ENCODE data around the gene PARD3B. TPM values are rescaled to one million over a fixed set of nuclear protein-coding genes. Genes with fewer than 3 reads are reported as not detected.

PARD3B gene
- total and polyA plus RNA-seq, 3 donors from 2014 or later = 14.6 to 36.8 (median 29.6) TPM

DNA sequence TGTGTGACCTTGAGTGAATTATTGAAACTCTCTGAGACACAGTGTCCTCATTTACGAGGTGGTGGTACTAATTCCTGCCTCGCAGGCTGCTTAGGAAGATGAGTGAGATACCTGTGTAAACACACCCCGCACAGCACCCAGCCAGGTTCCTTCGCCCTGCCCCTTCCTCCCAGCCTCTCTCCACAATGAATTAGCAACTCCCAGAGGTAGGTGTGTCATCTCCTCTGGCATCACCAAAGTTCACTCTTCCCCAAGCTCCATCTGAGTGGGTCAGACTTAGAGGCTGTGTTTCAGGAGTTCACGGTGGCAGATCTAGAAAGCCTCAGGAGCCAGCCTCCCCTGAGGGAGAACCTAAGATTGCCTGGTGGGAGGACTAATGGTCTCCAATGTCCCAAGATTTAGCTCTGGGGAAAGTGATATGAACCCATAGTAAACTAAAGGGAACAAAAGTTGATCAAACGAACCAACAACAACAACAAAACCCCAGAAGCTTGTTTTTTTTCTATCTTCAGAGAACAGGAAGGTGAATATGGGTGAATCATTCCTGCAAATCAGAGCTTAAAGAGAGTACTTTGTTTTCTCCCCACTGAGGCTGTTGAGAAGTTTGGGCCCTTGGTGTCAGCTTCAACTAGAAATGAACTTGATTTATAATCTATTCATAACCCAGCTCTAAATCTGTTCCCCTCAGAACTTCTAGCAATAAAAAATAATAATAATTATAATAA lies 1092.7 kb downstream of the PARD3B start:
- intact Hi-C loops (cut with DNase I; ENCODE audit: low total_unique reads) = no loop called here
- Histone ChIP-seq H3K27me3 (no peaks in the 10 kb centered on the region), H3K36me3 (ENCODE audit: low read depth, missing control alignments) (no peaks in the 10 kb centered on the region), H3K4me3 (no peak overlapping the region), H3K27ac (no peak overlapping the region), H3K4me1 (no peaks in the 10 kb centered on the region), H3K9me3 (no peaks in the 10 kb centered on the region)
- no peak for DNase-seq
- no peak for TF ChIP-seq POLR2A (IDR thresholded peaks at IDR 0.05)
- 82 to 84% methylated on average over 6 of the region's 6 CpGs for WGBS, 2 donors

DNA sequence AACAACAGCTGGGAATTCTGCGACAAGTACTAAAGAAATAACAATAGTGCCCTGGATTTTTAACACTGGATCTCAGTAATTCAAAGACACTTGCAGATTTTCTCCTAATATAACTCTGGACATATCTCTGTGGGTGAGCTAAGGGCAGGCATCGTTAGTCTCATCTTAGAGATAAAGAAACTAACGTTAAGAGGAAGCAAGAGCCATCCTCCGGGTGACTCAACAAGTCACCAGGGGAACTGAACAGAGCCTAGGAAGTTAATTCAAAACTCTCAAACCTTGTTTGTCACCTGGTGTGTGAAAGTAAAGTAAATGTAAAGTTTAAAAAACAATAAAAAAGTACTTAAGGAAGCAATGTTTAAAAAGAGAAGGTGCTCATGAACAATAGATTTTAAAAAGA lies 1095.4 kb downstream of the PARD3B start:
- WGBS, 2 donors = 66 to 67% methylated on average over 4 of the region's 4 CpGs
- Histone ChIP-seq H3K4me1 (no peaks in the 10 kb centered on the region), H3K36me3 (ENCODE audit: low read depth, missing control alignments) (no peaks in the 10 kb centered on the region), H3K27ac (no peak overlapping the region), H3K9me3 (no peaks in the 10 kb centered on the region), H3K4me3 (no peak overlapping the region), H3K27me3 (no peaks in the 10 kb centered on the region)
- DNase-seq = no peak
- TF ChIP-seq POLR2A (IDR thresholded peaks at IDR 0.05) = no peak
- TF ChIP-seq, protein P1, sequence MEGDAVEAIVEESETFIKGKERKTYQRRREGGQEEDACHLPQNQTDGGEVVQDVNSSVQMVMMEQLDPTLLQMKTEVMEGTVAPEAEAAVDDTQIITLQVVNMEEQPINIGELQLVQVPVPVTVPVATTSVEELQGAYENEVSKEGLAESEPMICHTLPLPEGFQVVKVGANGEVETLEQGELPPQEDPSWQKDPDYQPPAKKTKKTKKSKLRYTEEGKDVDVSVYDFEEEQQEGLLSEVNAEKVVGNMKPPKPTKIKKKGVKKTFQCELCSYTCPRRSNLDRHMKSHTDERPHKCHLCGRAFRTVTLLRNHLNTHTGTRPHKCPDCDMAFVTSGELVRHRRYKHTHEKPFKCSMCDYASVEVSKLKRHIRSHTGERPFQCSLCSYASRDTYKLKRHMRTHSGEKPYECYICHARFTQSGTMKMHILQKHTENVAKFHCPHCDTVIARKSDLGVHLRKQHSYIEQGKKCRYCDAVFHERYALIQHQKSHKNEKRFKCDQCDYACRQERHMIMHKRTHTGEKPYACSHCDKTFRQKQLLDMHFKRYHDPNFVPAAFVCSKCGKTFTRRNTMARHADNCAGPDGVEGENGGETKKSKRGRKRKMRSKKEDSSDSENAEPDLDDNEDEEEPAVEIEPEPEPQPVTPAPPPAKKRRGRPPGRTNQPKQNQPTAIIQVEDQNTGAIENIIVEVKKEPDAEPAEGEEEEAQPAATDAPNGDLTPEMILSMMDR (IDR thresholded peaks at IDR 0.05) = no peak
- intact Hi-C loops (cut with DNase I; ENCODE audit: low total_unique reads) = no loop called here

DNA sequence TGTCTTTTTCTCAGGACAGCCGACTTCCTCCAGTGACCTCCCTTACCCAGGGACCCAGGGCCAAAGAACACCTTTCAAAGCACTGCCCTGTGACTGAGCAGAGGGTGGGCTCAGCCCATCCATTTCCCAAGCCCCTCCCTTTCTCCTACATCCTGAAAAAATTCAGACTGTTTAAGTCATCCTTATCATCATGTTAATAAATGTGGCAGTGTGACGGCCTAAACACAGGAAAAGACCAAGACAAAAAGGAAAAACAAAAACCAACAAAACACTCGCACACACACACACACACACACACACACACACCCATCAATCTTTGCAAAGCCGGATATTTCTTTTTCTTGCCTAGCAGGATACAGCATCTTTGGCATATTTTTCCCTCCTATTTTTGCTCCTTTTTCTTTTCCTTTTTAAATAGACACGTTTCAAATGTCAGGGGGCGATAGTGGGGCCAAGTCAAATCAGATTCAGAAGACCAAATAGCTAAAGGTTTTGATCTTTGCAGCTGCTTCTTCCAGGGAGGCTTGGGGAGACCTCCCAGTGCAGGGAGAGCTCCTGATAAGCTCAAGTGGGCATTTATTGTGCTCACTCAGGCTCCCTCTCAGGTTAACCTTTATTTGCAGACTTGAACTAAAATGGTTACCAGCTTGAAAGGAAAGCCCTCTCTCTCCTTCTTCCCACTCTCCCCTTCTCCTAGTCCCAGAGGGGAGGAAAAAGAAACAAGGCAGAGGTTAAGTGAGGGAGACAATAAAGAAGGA lies 1097.5 kb downstream of the PARD3B start:
- no peak for DNase-seq
- Histone ChIP-seq H3K27ac (no peak overlapping the region), H3K4me1 (no peaks in the 10 kb centered on the region), H3K27me3 (no peaks in the 10 kb centered on the region), H3K36me3 (ENCODE audit: low read depth, missing control alignments) (no peaks in the 10 kb centered on the region), H3K4me3 (no peak overlapping the region), H3K9me3 (no peaks in the 10 kb centered on the region)
- intact Hi-C loops (cut with DNase I; ENCODE audit: low total_unique reads) = no loop called here
- 50 to 56% methylated on average over 6 of the region's 6 CpGs for WGBS, 2 donors
- TF ChIP-seq, protein P1 (IDR thresholded peaks at IDR 0.05) = no peak
- TF ChIP-seq POLR2A (IDR thresholded peaks at IDR 0.05) = no peak

DNA sequence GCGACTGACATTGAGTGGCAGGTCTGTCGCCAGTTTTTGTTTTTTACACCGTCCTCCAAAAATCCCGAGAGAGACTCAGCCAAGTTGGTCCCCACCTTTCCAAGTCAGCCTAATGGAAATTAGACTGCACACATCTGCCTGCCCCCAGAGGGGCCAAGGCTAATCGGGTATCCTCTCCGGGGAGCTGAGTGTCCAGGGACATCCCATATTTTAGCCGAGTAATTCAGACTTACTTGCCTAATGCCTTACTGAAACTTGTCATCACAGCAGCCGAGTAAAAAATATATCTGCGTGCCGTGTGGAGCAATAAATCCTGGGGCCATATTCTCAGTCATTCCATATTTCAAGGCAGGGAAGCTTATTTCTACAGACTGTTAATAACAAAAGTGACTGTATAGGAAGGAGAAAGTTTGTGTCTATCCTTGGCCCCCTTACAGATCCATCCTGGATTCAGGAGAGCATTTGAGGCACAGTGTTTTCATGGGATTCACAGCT lies 1098.2 kb downstream of the PARD3B start:
- H3K27ac ChIP-seq = no peak overlapping the region
- TF ChIP-seq POLR2A (IDR thresholded peaks at IDR 0.05) = no peak
- TF ChIP-seq, protein P1 (IDR thresholded peaks at IDR 0.05) = no peak
- intact Hi-C loops (cut with DNase I; ENCODE audit: low total_unique reads) = no loop called here
- H3K36me3 ChIP-seq (ENCODE audit: low read depth, missing control alignments) = no peaks in the 10 kb centered on the region
- no peaks in the 10 kb centered on the region for H3K4me1 ChIP-seq
- DNase-seq = no peak
- H3K9me3 ChIP-seq = no peaks in the 10 kb centered on the region
- H3K4me3 ChIP-seq = no peak overlapping the region
- 61 to 71% methylated on average over 10 of the region's 10 CpGs for WGBS, 2 donors
- no peaks in the 10 kb centered on the region for H3K27me3 ChIP-seq

DNA sequence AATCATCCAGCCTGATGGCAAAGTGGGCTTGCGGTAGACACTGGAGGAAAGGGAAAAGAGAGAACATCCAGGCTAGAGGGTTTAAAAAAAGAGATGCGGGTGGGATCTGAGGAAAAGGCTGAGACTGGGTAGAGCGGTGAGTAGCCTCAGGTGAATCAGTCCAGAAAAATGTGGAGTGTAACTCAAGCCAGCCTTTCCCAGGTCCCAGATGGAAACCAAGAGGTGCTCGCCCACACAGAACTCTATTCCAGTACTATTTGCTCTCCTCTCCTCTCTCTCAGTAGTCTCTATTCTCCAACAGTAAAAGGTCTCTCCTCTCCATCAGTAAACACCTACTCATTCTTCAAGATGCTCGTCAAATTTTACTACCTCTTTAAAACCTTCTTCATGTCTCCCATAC lies 1098.7 kb downstream of the PARD3B start:
- H3K27ac ChIP-seq = no peak overlapping the region
- intact Hi-C loops (cut with DNase I; ENCODE audit: low total_unique reads) = no loop called here
- no peak for TF ChIP-seq POLR2A (IDR thresholded peaks at IDR 0.05)
- TF ChIP-seq, protein P1 (IDR thresholded peaks at IDR 0.05) = no peak
- H3K9me3 ChIP-seq = no peaks in the 10 kb centered on the region
- no peaks in the 10 kb centered on the region for H3K27me3 ChIP-seq
- H3K4me3 ChIP-seq = no peak overlapping the region
- H3K4me1 ChIP-seq = no peaks in the 10 kb centered on the region
- H3K36me3 ChIP-seq (ENCODE audit: low read depth, missing control alignments) = no peaks in the 10 kb centered on the region
- DNase-seq = no peak
- WGBS, 2 donors = 88 to 91% methylated on average over 5 of the region's 5 CpGs
